A673 (cell line): Measurements from ENCODE around the gene JMJD1C. TPM values are rescaled to one million over a fixed set of nuclear protein-coding genes. Genes with fewer than 3 reads are reported as not detected.

Experiments used
- BruUV-seq: library from RNA; stranded (reverse); fragments of 400-500 nt; replicated peaks from 2 replicates; lab custom pipeline; 2021; lab: Mats Ljungman, UMichigan
- CTCF ChIA-PET: fragments of 300-600 bp; sonication (Branson Sonifier 250); formaldehyde crosslinking; loops from one replicate; lab custom pipeline; 2022; ENCODE audit warnings: antibody characterized with exemption; lab: Charles Lee
- POLR2A ChIA-PET: fragments of 300-600 bp; sonication (Branson Sonifier 250); formaldehyde crosslinking; loops from one replicate; lab custom pipeline; 2022; ENCODE audit warnings: antibody characterized with exemption; ENCODE audit not compliant: low non-redundant PET; lab: Charles Lee
- DNase-seq: peaks from one replicate; pipeline ENCODE4 v3.0.0-alpha.2; 2015; ENCODE audit warnings: low spot score
- H3K27ac ChIP-seq: fragments of 200-600 bp; sonication (generic); 2 replicates; pipeline ENCODE4 v1.5.1; 2016; ENCODE audit warnings: mixed run types, low read depth, mild to moderate bottlenecking, mixed read lengths, antibody characterized with exemption, low read length; ENCODE audit not compliant: poor library complexity, severe bottlenecking
- H3K27me3 ChIP-seq: fragments of 200-600 bp; sonication (generic); replicated peaks from 2 replicates; pipeline ENCODE4 v1.6.1; 2017; ENCODE audit warnings: mixed run types, low read depth, mild to moderate bottlenecking, mixed read lengths, antibody characterized with exemption, low read length; ENCODE audit not compliant: insufficient read depth, poor library complexity
- H3K36me3 ChIP-seq: fragments of 200-600 bp; sonication (generic); 2 replicates; pipeline ENCODE4 v1.6.1; 2016; ENCODE audit warnings: mixed run types, mild to moderate bottlenecking, mixed read lengths, antibody characterized with exemption, low read length; ENCODE audit not compliant: insufficient read depth, poor library complexity, severe bottlenecking
- H3K4me1 ChIP-seq: fragments of 200-600 bp; sonication (generic); 2 replicates; pipeline ENCODE4 v1.6.1; 2017; ENCODE audit warnings: mixed run types, mild to moderate bottlenecking, mixed read lengths, antibody characterized with exemption, low read length; ENCODE audit not compliant: insufficient read depth, poor library complexity, severe bottlenecking
- H3K4me3 ChIP-seq: fragments of 200-600 bp; sonication (generic); 2 replicates; pipeline ENCODE4 v1.5.1; 2016; ENCODE audit warnings: low read depth, mixed run types, mild to moderate bottlenecking, mixed read lengths, low read length; ENCODE audit not compliant: poor library complexity, severe bottlenecking
- H3K9me3 ChIP-seq: fragments of 200-600 bp; sonication (generic); 2 replicates; pipeline ENCODE4 v1.6.1; 2016; ENCODE audit warnings: mixed run types, low read depth, mild to moderate bottlenecking, mixed read lengths, antibody characterized with exemption, low read length; ENCODE audit not compliant: poor library complexity, severe bottlenecking
- EZH2 ChIP-seq: fragments of 200-600 bp; sonication (generic); IDR thresholded peaks from 2 replicates; pipeline ENCODE4 v1.6.1; 2017; ENCODE audit warnings: borderline replicate concordance, low read depth, mild to moderate bottlenecking, mixed read lengths, antibody characterized with exemption, low read length; ENCODE audit not compliant: poor library complexity, severe bottlenecking
- intact Hi-C: fragments of 100-400 bp; cut with micrococcal nuclease; formaldehyde crosslinking; loops from one replicate; pipeline ENCODE4 v1.10.0; 2022; ENCODE audit not compliant: unreplicated experiment
- total RNA-seq: library from RNA; stranded (reverse); gene quantifications from 2 replicates; pipeline ENCODE4 v1.2.3, GENCODE V29; 2021
- TF ChIP-seq, protein P1 (sequence below): fragments of 300-800, 200-600 bp; sonication (generic); conservative IDR thresholded peaks from 2 replicates; pipeline ENCODE4 v1.5.1; 2017; ENCODE audit warnings: low read depth, mild to moderate bottlenecking, antibody characterized with exemption, low read length, moderate library complexity, mixed read lengths

Gene JMJD1C
- total RNA-seq, 1 experiment from 2014 or later, result 71.4 TPM

DNA sequence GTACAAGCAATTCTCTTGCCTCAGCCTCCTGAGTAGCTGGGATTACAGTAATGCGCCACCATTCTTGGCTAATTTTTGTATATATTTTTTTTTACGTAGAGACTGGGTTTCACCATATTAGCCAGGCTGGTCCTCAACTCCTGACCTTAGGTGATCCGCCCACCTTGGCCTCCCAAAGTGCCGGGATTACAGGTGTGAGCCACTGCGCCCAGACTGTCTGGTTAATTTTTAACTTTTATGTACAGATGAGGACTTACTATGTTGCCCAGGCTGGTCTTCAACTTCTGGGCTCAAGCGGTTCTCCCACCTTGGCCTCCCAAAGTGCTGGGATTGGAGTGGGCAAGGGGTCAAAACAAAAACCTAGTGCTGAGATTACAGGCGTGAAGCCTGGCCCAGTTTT, 101.8 kb downstream of the JMJD1C start:
- ChIA-PET CTCF (no interaction called here), POLR2A (no interaction called here)
- Histone ChIP-seq H3K27me3 (no peaks in the 10 kb centered on the region), H3K36me3 (no peaks in the 10 kb centered on the region), H3K4me1 (no peaks in the 10 kb centered on the region), H3K27ac (no peak overlapping the region), H3K9me3 (no peaks in the 10 kb centered on the region), H3K4me3 (no peak overlapping the region)
- no TSS peak for BruUV-seq
- intact Hi-C loops, result no loop called here
- DNase-seq, result no peak
- no peak for TF ChIP-seq EZH2
- TF ChIP-seq, protein P1, sequence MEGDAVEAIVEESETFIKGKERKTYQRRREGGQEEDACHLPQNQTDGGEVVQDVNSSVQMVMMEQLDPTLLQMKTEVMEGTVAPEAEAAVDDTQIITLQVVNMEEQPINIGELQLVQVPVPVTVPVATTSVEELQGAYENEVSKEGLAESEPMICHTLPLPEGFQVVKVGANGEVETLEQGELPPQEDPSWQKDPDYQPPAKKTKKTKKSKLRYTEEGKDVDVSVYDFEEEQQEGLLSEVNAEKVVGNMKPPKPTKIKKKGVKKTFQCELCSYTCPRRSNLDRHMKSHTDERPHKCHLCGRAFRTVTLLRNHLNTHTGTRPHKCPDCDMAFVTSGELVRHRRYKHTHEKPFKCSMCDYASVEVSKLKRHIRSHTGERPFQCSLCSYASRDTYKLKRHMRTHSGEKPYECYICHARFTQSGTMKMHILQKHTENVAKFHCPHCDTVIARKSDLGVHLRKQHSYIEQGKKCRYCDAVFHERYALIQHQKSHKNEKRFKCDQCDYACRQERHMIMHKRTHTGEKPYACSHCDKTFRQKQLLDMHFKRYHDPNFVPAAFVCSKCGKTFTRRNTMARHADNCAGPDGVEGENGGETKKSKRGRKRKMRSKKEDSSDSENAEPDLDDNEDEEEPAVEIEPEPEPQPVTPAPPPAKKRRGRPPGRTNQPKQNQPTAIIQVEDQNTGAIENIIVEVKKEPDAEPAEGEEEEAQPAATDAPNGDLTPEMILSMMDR, result no peak

DNA sequence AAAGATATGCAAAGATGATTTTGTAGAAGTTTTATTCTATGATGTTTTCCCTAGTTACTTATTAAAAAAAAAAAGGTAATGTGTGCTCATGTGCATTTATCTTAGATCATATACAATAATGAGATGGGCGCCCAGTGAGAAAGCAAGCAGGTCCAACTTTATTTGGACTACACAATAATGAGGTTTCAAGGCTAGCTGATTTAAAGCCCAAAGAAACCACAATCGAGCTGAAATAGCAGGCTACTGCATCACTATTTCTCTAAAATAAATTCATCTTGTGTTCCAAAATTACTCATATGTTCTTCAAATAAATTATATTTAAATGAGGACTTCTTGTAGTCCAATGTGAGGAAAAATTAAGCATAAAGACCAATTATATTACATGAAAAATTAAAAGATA, 110.1 kb downstream of the JMJD1C start:
- no peaks in the 10 kb centered on the region for H3K36me3 ChIP-seq
- BruUV-seq, result no TSS peak
- TF ChIP-seq, protein P1, result no peak
- no peak for TF ChIP-seq EZH2
- no peaks in the 10 kb centered on the region for H3K4me1 ChIP-seq
- no peaks in the 10 kb centered on the region for H3K27me3 ChIP-seq
- CTCF ChIA-PET, result no interaction called here
- no peak for DNase-seq
- intact Hi-C loops, result no loop called here
- H3K4me3 ChIP-seq, result no peak overlapping the region
- no peaks in the 10 kb centered on the region for H3K9me3 ChIP-seq
- POLR2A ChIA-PET, result no interaction called here
- H3K27ac ChIP-seq, result no peak overlapping the region

DNA sequence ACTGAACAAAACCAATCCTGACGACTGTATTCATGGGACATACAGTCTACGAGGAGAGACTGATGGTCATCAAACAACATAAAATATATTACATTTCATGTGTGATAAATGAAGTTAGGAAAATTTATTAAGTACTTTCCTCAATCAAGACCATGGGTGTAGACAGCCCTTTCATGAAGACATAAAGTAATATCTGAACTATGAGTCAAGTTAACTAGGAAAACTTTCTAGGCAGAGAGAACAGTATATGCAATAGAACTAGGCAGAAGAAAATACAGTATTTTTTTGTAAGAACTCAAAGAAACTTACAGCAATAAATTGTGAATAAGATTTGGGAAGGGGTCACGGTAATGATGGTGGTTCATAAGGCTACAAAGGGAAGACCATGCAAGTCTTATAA, 112.8 kb downstream of the JMJD1C start:
- ChIA-PET POLR2A (no interaction called here), CTCF (no interaction called here)
- BruUV-seq, result no TSS peak
- no peak for TF ChIP-seq EZH2
- TF ChIP-seq, protein P1, result no peak
- H3K27ac ChIP-seq, result no peak overlapping the region
- no peaks in the 10 kb centered on the region for H3K4me1 ChIP-seq
- H3K9me3 ChIP-seq, result no peaks in the 10 kb centered on the region
- no peaks in the 10 kb centered on the region for H3K36me3 ChIP-seq
- intact Hi-C loops, result no loop called here
- no peaks in the 10 kb centered on the region for H3K27me3 ChIP-seq
- no peak overlapping the region for H3K4me3 ChIP-seq
- no peak for DNase-seq
